SK-N-SH (cell line): ENCODE measurements around the gene CEP295NL. TPM values are rescaled to one million over a fixed set of nuclear protein-coding genes. Genes with fewer than 3 reads are reported as not detected.

Experiments used
- CTCF ChIA-PET: fragments of 300-600, 350-600 bp; formaldehyde crosslinking; extraction: SDS; loops from one replicate; lab custom pipeline; 2021; lab: Yijun Ruan, JAX
- POLR2A ChIA-PET: fragments of 350-600 bp; sonication (Branson Sonifier 250); formaldehyde crosslinking; extraction: SDS; loops from one replicate; lab custom pipeline; 2020; ENCODE audit warnings: antibody characterized with exemption, inconsistent platforms; lab: Yijun Ruan, JAX
- DNase-seq: peaks from one replicate; pipeline ENCODE4 v3.0.0; 2012
- H2AFZ ChIP-seq: fragments of 200-600 bp; sonication (generic); 2 replicates; pipeline ENCODE4 v1.8.1; 2016; ENCODE audit warnings: antibody characterized with exemption, mild to moderate bottlenecking, low read depth
- H3F3A ChIP-seq: fragments of 200-600 bp; sonication (generic); replicated peaks from 2 replicates; pipeline ENCODE3; 2016; ENCODE audit warnings: antibody characterized with exemption, mild to moderate bottlenecking; ENCODE audit not compliant: insufficient read depth
- H3K27ac ChIP-seq, 2 experiments: fragments of 200-500 bp in 1 of 2; fragments of 200-600 bp in 1 of 2; sonication (Bioruptor generic) in 1 of 2; sonication (generic), shearing (Covaris generic) in 1 of 2; 2 replicates each; pipeline versions ENCODE4 v1.5.1 to v1.6.1; 2014 to 2016; ENCODE audit warnings: low read depth in 2 of 2, inconsistent platforms in 1 of 2, low read length in 1 of 2, mild to moderate bottlenecking in 1 of 2, mixed read lengths in 1 of 2
- H3K27me3 ChIP-seq: fragments of 200-600 bp; sonication (generic), shearing (Covaris generic); 2 replicates; pipeline ENCODE4 v1.6.1; 2016; ENCODE audit warnings: mixed run types; ENCODE audit not compliant: insufficient read depth
- H3K36me3 ChIP-seq, 2 experiments: fragments of 200-500 bp in 1 of 2; fragments of 200-600 bp in 1 of 2; sonication (Bioruptor generic) in 1 of 2; sonication (generic) in 1 of 2; replicated peaks in 1 of 2; 2 replicates each; pipeline versions ENCODE3 to v1.5.1; 2014 to 2016; ENCODE audit warnings: low read length in 1 of 2, mild to moderate bottlenecking in 1 of 2; ENCODE audit not compliant: insufficient read depth in 2 of 2, control insufficient read depth in 1 of 2
- H3K4me1 ChIP-seq, 2 experiments: fragments of 200-500 bp in 1 of 2; fragments of 200-600 bp in 1 of 2; sonication (Bioruptor generic) in 1 of 2; sonication (generic), shearing (Covaris generic) in 1 of 2; 2 replicates each; pipeline versions ENCODE4 v1.5.1 to v1.6.1; 2014 to 2016; ENCODE audit warnings: low read depth in 1 of 2, low read length in 1 of 2, mixed run types in 1 of 2; ENCODE audit not compliant: insufficient read depth in 2 of 2, control insufficient read depth in 1 of 2
- H3K4me2 ChIP-seq: fragments of 200-600 bp; sonication (generic), shearing (Covaris generic); 2 replicates; pipeline ENCODE4 v1.6.1; 2017; ENCODE audit warnings: mixed run types
- H3K4me3 ChIP-seq, 2 experiments: fragments of 200-500 bp in 1 of 2; fragments of 200-600 bp in 1 of 2; sonication (Bioruptor generic) in 1 of 2; sonication (generic), shearing (Covaris generic) in 1 of 2; 2 replicates each; pipeline versions ENCODE4 v1.5.1 to v1.8.1; 2014 to 2016; ENCODE audit warnings: low read depth in 2 of 2, inconsistent platforms in 1 of 2, low read length in 1 of 2, mild to moderate bottlenecking in 1 of 2, mixed read lengths in 1 of 2, moderate library complexity in 1 of 2
- H3K79me2 ChIP-seq: fragments of 200-600 bp; sonication (generic); 2 replicates; pipeline ENCODE4 v1.8.1; 2017; ENCODE audit warnings: mild to moderate bottlenecking; ENCODE audit not compliant: insufficient read depth
- H3K9ac ChIP-seq: fragments of 200-600 bp; sonication (generic); 2 replicates; pipeline ENCODE4 v1.6.1; 2017; ENCODE audit warnings: mixed run types
- H3K9me2 ChIP-seq: fragments of 200-600 bp; sonication (generic); 2 replicates; pipeline ENCODE4 v1.6.1; 2017; ENCODE audit warnings: mixed run types
- H3K9me3 ChIP-seq: fragments of 200-600 bp; sonication (generic); 2 replicates; pipeline ENCODE4 v1.6.1; 2017; ENCODE audit warnings: mixed run types, mild to moderate bottlenecking, moderate library complexity
- H4K20me1 ChIP-seq: fragments of 200-600 bp; sonication (generic); 2 replicates; pipeline ENCODE4 v1.6.1; 2017; ENCODE audit warnings: mild to moderate bottlenecking, mixed run types; ENCODE audit not compliant: insufficient read depth
- CHD2 ChIP-seq: fragments of 150-350 bp; IDR thresholded peaks from 2 replicates; pipeline ENCODE4 v1.6.1; 2018; ENCODE audit warnings: low read length; ENCODE audit not compliant: partially characterized antibody
- ELF1 ChIP-seq: IDR thresholded peaks from 2 replicates; pipeline ENCODE4 v1.4.0; 2012
- EP300 ChIP-seq, 2 experiments: IDR thresholded peaks; 2 replicates each; pipeline versions ENCODE4 v1.4.0 to v1.6.1; 2012; ENCODE audit warnings: borderline replicate concordance in 1 of 2, low read depth in 1 of 2, low read length in 1 of 2
- EZH2phosphoT487 ChIP-seq: fragments of 200-600 bp; sonication (generic); IDR thresholded peaks from 2 replicates; pipeline ENCODE4 v1.6.1; 2017; ENCODE audit warnings: low read depth, mixed run types, mild to moderate bottlenecking, antibody characterized with exemption, moderate library complexity, borderline replicate concordance
- FOSL2 ChIP-seq: IDR thresholded peaks from 2 replicates; pipeline ENCODE4 v1.4.0; 2012; ENCODE audit warnings: low read depth, mild to moderate bottlenecking, moderate library complexity, borderline replicate concordance
- FOXJ3 ChIP-seq: sonication (generic); formaldehyde crosslinking; IDR thresholded peaks from 2 replicates; pipeline ENCODE4 v1.5.1; 2020; ENCODE audit warnings: mild to moderate bottlenecking, missing genetic modification reagents
- FOXM1 ChIP-seq: IDR thresholded peaks from 2 replicates; pipeline ENCODE4 v1.4.0; 2012; ENCODE audit warnings: low read depth, mild to moderate bottlenecking
- GATA2 ChIP-seq: sonication (generic); formaldehyde crosslinking; IDR thresholded peaks from 2 replicates; pipeline ENCODE4 v1.5.0; 2020; ENCODE audit warnings: mild to moderate bottlenecking, missing genetic modification reagents
- IRF3 ChIP-seq: fragments of 150-350 bp; IDR thresholded peaks from 2 replicates; pipeline ENCODE4 v1.6.1; 2016; ENCODE audit warnings: mild to moderate bottlenecking, low read depth, low read length
- JUND ChIP-seq: IDR thresholded peaks from 2 replicates; pipeline ENCODE4 v1.4.0; 2012
- MAX ChIP-seq: IDR thresholded peaks from 2 replicates; pipeline ENCODE4 v1.4.0; 2012; ENCODE audit warnings: low read depth
- MEF2A ChIP-seq: IDR thresholded peaks from 2 replicates; pipeline ENCODE4 v1.4.0; 2012; ENCODE audit warnings: low read depth, borderline replicate concordance
- MXI1 ChIP-seq: IDR thresholded peaks from 2 replicates; pipeline ENCODE4 v1.6.1; 2012; ENCODE audit warnings: mild to moderate bottlenecking, low read depth, low read length, improper control_type of control experiment
- NFIC ChIP-seq: IDR thresholded peaks from 2 replicates; pipeline ENCODE4 v1.4.0; 2012; ENCODE audit warnings: borderline replicate concordance
- NRF1 ChIP-seq: IDR thresholded peaks from 2 replicates; pipeline ENCODE4 v1.6.1; 2012; ENCODE audit warnings: low read depth, mild to moderate bottlenecking, low read length
- PBX3 ChIP-seq: IDR thresholded peaks from 2 replicates; pipeline ENCODE4; 2012
- RAD21 ChIP-seq: IDR thresholded peaks from 2 replicates; pipeline ENCODE4 v1.6.1; 2012; ENCODE audit warnings: mild to moderate bottlenecking, low read length
- RCOR1 ChIP-seq: fragments of 150-350 bp; IDR thresholded peaks from 2 replicates; pipeline ENCODE4 v1.6.1; 2017; ENCODE audit warnings: antibody characterized with exemption, low read length
- RFX5 ChIP-seq: IDR thresholded peaks from 2 replicates; pipeline ENCODE4 v1.6.1; 2012; ENCODE audit warnings: mild to moderate bottlenecking, improper control_type of control experiment, low read length
- SMC3 ChIP-seq: IDR thresholded peaks from 2 replicates; pipeline ENCODE4 v1.6.1; 2012; ENCODE audit warnings: low read depth, low read length, improper control_type of control experiment
- TAF1 ChIP-seq: IDR thresholded peaks from 2 replicates; pipeline ENCODE4 v1.6.1; 2012; ENCODE audit warnings: low read depth, mild to moderate bottlenecking, low read length, moderate library complexity, borderline replicate concordance
- TCF12 ChIP-seq: IDR thresholded peaks from 2 replicates; pipeline ENCODE4 v1.4.0; 2012
- TEAD4 ChIP-seq: IDR thresholded peaks from 2 replicates; pipeline ENCODE4 v1.4.0; 2012; ENCODE audit warnings: mild to moderate bottlenecking, borderline replicate concordance; ENCODE audit not compliant: insufficient read depth
- USF2 ChIP-seq: fragments of 150-350 bp; IDR thresholded peaks from 2 replicates; pipeline ENCODE4 v1.6.1; 2017; ENCODE audit warnings: antibody characterized with exemption, low read length, low read depth, borderline replicate concordance
- YY1 ChIP-seq: IDR thresholded peaks from 2 replicates; pipeline ENCODE4 v1.4.0; 2012; ENCODE audit warnings: low read depth, mild to moderate bottlenecking
- WGBS: methylation state at CpG from one replicate; pipeline ENCODE4 v1.1.6; 2017; ENCODE audit warnings: low lambda C conversion rate; 5-methylcytosine and 5-hydroxymethylcytosine counted together
- polyA plus RNA-seq, 3 experiments: library from polyadenylated mRNA; depleted of rRNA; stranded (reverse); fragments of >200 nt; gene quantifications; 2 replicates each; pipeline ENCODE4 v1.2.3, GENCODE V29; 2012

CEP295NL gene
- polyA plus RNA-seq, 1 of the 3 experiments (the other 2 are of a cell fraction): 0.35 TPM

- WGBS: 80% methylated on average over 13 of the region's 14 CpGs
- peak overlapping the region in 1 of 2 experiments; percentile 98; a peak in 2 of 4 replicates for H3K27ac ChIP-seq
- DNase-seq: peak; percentile 89
- H3K27me3 ChIP-seq: no peaks in the 10 kb centered on the region
- H3K9me2 ChIP-seq: no peaks in the 10 kb centered on the region
- no peaks in the 10 kb centered on the region for H3K9me3 ChIP-seq
- no peak overlapping the region for H3K9ac ChIP-seq
- CTCF ChIA-PET: interaction anchor here (0.7 to 7.4 kb wide), 11 partner anchors 9 to 79 kb away, joined by 3 to 44 read pairs (median 4); partner anchors contain the start of gene CEP295NL
- H3F3A ChIP-seq: peaks cover 16% of the 10 kb centered on the region
- H4K20me1 ChIP-seq: peaks cover 64% of the 10 kb centered on the region
- H3K36me3 ChIP-seq: peaks cover 5 to 12% of the 10 kb centered on the region in 2 experiments
- peaks cover 99% of the 10 kb centered on the region for H3K79me2 ChIP-seq
- peak; percentile 92 for TF ChIP-seq RCOR1
- TF ChIP-seq NFIC: no peak
- TF ChIP-seq FOXM1: no peak
- TF ChIP-seq GATA2 (CRISPR knock-in tag): peak; percentile 93
- no peak for TF ChIP-seq TCF12
- TF ChIP-seq USF2: no peak
- peak; percentile 93 for TF ChIP-seq FOXJ3
- TF ChIP-seq MAX: no peak
- TF ChIP-seq SMC3: peak; percentile 21; the same call in 1 of the 2 replicates
- TF ChIP-seq MXI1: peak; percentile 91
- peak; percentile 89 for TF ChIP-seq CHD2
- TF ChIP-seq RAD21: peak; percentile 52
- peak in 1 of 2 experiments; percentile 92; a peak in 2 of 4 replicates for TF ChIP-seq EP300 (IDR thresholded peaks at IDR 0.05; ENCODE audit: borderline replicate concordance in 1 of 2, low read depth in 1 of 2, low read length in 1 of 2)
- TF ChIP-seq MEF2A: no peak
- peak; percentile 61; the same call in 1 of the 2 replicates for TF ChIP-seq RFX5
- TF ChIP-seq, all 33 proteins: peak for 9
- Histone ChIP-seq H3K4me2 (no peak overlapping the region), H3K4me3 (no peak overlapping the region), H2AFZ (no peak overlapping the region), H3K4me1 (peaks cover 0 to 67% of the 10 kb centered on the region in 2 experiments; a peak in 2 of 4 replicates)
- POLR2A ChIA-PET: interaction anchor here (0.7 to 3.1 kb wide), 11 partner anchors 9 to 175 kb away, joined by 3 to 35 read pairs (median 3); no protein-coding TSS in a partner anchor
These were observed 10.9 kb downstream of the CEP295NL start for GRCh38 chr17:78892062-78892456.

- Histone ChIP-seq H3K9ac (no peak overlapping the region), H3K4me3 (no peak overlapping the region), H4K20me1 (peaks cover 59% of the 10 kb centered on the region), H3K9me2 (no peaks in the 10 kb centered on the region), H3K4me2 (no peak overlapping the region), H3F3A (peaks cover 16% of the 10 kb centered on the region), H3K36me3 (peaks cover 5 to 12% of the 10 kb centered on the region in 2 experiments), H3K27ac (peak overlapping the region in 1 of 2 experiments; percentile 98; a peak in 2 of 4 replicates), H3K4me1 (peaks cover 0 to 62% of the 10 kb centered on the region in 2 experiments; a peak in 2 of 4 replicates), H3K9me3 (no peaks in the 10 kb centered on the region), H3K79me2 (peaks cover 99% of the 10 kb centered on the region), H3K27me3 (no peaks in the 10 kb centered on the region), H2AFZ (no peak overlapping the region)
- no peak for DNase-seq
- ChIA-PET CTCF (interaction anchor here (0.7 to 7.4 kb wide), 12 partner anchors 8 to 151 kb away, joined by 3 to 44 read pairs (median 4); partner anchors contain the start of gene CEP295NL), POLR2A (interaction anchor here (0.7 to 3.1 kb wide), 9 partner anchors 8 to 175 kb away, joined by 3 to 35 read pairs (median 4); no protein-coding TSS in a partner anchor)
- 92% methylated on average over 21 of the region's 21 CpGs for WGBS
- TF ChIP-seq MXI1: no peak
- no peak for TF ChIP-seq EZH2phosphoT487
- TF ChIP-seq JUND: no peak
- TF ChIP-seq TEAD4: no peak
- no peak for TF ChIP-seq ELF1
- TF ChIP-seq RAD21: no peak
- TF ChIP-seq EP300 (IDR thresholded peaks at IDR 0.05; ENCODE audit: borderline replicate concordance in 1 of 2, low read depth in 1 of 2, low read length in 1 of 2): no peak
- TF ChIP-seq NRF1: no peak
- TF ChIP-seq FOXM1: no peak
- no peak for TF ChIP-seq YY1
- TF ChIP-seq IRF3: no peak
- TF ChIP-seq PBX3: no peak
- TF ChIP-seq FOSL2: no peak
- TF ChIP-seq TAF1: no peak
- TF ChIP-seq RFX5: no peak
- no peak for TF ChIP-seq MEF2A
- TF ChIP-seq TCF12: no peak
These were observed 11.5 kb downstream of the CEP295NL start for GRCh38 chr17:78891406-78892061.
